Suppressor macrophage treated with lipopolysaccharide for 4 hours (primary cell): ENCODE results near the gene SASH1.

ENCODE experiments used
- DNase-seq: peaks from one replicate; pipeline ENCODE4 v3.0.0-alpha.2; 2020

Gene SASH1

DNA sequence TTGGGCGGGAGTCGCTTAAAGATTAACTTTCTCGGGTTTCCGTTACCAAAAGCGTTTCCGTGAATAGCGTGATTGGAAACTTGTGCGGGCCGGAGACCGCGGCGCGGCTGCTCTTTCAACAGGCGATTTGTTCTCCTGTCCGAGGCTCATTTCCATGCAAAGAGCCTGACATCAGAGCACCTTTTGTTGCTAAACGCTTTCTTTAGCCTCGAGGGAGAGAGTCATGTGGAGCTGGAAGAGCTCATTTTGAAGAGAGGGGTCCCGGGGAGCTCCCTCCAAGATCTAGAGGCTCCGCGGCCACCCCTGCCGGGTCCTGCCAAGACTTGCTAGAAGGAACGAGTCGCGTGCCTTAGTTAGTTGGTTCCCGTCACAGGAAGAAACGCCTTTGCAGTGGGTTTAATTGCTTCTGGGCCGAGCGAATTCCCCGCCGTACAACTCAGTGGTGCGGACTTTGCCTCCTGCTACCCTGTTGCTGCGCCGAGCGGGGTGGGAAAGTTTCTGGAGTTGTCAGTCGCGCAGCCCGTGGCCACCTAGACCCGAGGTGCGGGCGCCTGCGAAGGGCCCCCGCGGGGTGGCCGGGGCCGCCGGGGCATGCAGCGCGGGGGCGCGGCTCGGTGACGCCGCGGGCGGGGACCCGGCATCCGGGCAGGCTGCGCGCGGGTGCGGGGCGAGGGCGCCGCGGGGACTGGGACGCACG is at the start of gene SASH1:
Gene SASH1 (plus strand): TSS at position 489 of the 697 bp plus-strand sequence. CDS start 230 bp downstream, outside the sequence.
- peak; percentile 65 for DNase-seq

DNA sequence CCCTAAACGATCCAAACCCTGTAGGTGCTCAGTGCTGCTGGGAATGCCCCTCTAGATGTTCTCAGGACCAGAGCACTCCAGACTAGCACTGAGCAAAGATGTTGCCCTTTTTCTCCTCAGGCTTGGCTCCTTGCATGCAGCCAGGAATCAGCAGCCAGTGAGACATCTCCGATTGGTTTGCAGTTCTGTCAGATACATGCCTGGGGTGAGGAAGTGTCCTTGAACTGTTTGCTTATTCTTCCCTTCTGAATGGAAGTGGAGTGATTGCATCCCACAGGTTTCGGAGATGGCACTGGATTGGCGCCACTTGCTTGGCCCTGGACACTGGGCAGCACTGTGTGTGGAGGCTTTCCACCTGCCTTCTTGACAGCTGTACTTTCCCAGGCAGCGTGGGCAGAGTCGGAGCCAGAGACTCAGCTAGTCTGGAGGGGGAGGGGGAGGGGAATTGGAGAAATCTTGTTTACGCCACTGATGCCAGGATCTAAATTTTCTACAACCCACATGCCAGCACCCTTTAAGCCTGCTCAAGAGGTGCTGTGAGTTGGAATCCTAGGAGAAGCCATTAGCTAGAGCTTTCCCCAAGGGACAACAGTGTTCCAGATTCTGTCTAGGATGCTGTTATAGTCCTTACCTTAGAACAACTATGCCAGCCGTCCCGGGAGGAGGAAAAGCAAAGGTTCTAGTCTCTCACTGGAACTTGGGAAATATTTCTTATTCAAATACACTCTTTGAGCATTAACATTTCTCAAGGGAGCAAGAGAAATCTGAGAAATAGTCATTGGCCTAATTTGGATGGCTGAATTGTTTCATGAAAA is 49.2 kb upstream of the SASH1 start:
- no peak for DNase-seq

DNA sequence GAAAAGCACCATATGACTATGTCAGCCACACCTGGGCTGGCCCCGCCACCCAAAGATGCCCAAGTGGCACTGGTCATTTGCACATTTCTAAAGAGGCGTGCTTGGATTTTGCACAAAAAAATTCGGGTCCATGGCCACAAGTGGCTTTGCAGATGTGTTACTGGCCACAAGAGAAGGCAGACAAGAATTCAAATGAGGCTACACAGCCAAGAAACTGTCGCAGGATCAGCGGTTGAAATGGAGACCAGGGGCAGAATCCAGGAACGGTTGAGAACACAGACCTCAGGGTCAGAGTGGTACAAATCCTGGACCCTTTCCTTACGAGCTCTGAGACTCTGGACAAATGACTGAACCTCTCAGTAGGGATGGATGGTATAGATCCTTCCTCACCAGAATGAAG is 48.6 kb upstream of the SASH1 start:
- no peak for DNase-seq

DNA sequence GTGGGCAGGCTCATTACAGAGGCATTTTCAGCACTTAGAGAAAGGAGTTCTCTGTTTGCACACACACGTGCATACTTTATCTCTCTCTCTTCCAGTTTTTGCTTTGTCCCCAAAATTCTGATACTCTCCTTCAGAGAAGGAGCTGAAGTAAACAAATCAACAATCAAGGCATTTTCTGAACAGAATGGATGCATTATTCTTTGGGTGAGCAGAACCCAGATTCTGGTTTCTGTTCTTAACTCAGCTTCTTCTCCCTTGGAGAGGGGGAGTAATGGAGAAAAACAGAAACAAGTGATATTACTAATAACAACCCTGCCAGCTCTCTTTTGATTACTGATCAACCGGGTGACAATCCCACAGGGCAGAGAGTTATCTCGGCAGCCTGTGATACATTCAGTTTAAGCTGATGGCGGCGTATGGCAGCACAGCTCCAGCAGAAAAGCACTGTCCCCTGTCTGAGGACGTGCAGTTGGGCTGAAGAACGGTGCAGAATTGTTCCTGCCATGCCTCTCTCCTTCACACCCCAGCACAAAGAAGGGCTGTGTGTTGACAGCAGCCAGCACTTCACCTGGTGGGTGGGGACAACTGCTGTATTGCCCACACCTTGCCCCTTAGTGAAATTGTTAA is 47.3 kb upstream of the SASH1 start:
- DNase-seq = no peak

DNA sequence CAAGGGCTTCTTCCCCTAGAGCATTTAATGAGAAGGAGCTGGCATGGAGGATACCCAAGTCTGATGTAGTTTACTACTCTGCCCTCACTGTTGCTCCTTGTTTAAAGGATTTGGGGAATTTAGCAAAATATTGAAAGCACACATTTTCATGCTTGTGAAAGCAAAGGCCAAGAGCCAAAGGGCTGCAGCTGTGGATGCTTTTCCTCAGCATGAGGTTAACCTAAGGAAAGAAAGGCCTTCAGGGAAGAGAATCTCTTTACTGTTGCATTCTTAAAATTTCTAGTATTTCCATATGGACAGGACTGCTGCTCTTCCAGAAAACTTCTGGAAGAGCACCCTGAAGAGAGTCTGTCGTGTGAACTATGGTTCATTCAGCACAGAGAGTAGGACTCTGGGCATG is 45.9 kb upstream of the SASH1 start:
- DNase-seq = no peak

DNA sequence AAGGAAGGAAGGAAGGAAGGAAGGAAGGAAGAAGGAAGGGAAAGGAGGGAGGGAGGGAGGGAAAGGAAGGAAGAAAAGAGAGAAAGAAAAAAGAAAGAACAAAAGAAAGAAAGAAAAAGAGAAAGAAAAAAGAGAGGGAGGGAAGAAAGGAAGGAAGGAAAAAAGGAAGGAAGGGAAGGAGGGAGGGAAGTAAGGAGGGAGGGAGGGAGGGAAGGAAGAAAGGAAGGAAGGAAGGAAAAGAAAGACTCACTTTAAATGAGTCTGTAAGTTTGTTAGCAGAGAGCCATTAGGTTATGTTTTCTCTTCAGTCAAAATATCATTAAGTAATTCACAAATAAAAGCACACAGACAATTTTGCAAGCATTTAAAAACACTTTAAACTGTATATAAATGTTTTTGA is 44.0 kb upstream of the SASH1 start:
- DNase-seq = no peak

DNA sequence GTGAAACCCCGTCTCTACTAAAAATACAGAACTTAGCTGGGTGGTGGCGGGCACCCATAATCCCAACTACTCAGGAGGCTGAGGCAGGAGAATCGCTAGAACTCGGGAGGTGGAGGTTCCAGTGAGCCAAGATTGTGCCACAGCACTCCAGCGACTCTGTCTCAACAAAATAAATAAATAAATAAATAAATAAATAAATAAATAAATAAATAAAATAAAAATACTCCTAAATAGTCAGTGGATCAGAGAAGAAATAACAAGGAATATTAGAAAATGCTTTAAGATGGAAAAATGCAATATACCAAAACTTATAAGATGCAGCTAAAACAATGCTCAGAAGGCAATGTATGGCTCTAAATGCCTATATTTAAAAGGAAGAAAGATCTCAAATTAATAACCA is 39.0 kb upstream of the SASH1 start:
- DNase-seq = no peak

DNA sequence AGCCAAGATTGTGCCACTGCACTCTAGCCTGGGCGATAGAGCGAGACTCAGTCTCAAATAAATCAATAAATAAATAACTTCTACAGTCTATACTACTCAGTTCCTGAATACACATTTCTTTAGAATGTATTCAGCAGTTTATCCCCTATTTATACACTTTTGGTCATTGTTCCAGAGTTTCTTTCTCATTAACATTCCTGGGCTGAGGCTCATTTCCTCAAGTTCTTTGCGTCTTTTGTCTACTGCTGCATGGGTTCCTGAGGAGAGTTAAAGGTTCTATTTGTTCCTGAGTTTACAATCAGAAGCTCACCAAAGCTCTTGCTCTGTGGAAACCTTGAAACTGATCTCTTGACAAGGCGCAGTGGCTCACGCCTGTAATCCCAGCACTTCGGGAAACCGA is 37.7 kb upstream of the SASH1 start:
- DNase-seq = no peak

DNA sequence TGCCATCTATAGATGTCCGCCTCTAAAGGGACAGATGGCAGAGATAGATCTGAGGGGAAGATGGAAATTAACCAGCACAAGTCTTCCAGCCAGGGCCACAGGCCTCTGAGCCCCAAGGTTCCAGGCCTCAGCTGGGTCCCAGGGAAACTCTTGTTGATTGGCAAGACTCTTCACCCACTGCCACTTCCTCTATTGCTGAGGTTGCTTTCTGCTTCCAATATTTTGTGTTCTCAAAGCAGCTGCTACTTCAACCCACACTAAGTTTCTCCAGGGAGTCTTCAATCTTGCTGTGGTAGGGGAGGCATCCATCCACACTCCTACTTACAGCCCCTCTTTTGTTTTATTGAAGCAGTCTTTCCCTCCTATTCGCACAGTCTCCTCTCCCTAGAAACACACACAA is 36.4 kb upstream of the SASH1 start:
- no peak for DNase-seq

DNA sequence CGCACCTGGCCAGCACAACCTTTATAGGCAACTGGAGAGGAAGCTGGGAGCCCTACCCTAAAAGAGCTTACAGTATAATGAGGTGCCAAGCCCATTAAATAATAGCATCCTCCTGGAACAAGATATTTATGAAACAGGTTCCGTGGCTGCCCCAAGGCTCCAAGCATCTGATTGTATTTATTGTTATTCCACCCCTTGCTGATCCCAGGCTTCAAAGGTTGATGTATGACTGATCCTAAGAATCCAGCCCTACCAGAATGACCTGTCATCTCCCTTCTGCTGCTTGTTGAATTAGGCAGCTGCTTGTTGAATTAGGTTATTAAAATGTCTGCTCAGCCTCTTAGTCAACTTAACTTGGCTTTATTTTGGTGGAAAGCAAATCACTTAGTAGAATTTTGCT is 35.2 kb upstream of the SASH1 start:
- DNase-seq = no peak

DNA sequence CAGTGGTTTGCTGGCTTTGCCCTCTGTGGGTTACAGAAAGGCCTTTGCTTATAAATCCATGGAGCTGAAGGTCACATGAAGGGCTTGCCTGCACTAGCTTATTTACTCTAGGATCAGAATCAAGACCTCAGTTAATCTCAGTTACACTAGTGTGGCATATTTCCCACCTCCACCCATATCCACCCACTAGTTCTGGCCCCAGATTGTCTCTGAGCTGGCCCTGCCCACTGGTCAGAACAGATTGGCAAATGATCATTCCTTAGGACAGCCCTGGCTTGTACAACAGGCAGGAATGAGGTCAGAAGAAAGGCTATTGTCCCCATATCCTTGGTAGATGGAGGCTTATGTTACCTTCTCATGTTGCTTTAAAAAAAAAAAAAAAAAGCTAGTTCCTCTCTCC is 33.3 kb upstream of the SASH1 start:
- no peak for DNase-seq

DNA sequence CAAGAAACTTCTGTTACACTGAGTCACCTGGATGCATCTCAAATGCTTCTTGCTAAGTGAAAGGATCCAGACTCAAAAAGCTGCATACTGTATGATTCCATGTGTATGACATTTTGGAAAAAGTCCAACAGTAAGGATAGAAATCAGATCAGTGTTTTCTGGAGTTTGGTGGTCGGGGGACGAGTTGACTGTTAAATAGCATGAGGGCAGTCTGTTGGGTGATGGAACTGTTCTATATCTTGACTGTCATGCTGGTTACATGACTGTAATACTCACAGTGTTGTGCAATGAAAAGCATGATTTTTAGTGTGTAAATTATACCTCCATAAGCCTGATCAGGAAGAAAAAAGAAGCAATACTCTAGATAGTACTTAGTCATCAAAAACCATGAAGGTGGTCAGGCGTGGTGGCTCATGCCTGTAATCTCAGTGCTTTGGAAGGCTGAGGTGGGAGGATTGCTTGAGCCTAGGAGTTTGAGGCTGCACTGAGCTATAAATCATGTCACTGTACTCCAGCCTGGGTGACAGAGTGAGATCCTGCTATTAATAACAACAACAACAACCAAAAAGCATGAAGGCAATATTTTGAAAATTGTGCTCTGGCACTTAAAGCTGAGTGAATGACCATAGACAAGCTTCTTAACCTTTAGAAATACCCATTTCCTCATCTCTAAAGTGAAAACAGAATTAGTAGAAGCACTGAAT is 30.5 kb upstream of the SASH1 start:
- DNase-seq = no peak

DNA sequence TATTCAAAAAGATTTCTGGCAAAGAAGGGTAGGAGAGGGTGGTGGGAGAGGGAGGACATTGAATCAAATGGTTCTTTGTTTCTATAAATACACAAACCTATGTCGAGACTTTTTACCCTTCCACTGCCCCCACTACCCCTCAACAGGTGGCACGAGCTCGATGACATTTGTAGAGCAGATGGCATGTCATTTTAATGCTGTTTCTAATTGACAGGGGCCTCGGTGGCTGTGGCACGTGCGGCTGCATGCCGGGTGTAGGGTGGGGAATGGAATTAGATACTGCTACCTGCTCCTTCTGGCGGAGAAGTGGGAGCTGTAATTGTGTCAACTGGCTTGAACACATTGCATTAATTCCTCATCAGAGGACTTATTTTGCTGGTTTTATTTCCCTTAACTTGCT is 29.1 kb upstream of the SASH1 start:
- no peak for DNase-seq

DNA sequence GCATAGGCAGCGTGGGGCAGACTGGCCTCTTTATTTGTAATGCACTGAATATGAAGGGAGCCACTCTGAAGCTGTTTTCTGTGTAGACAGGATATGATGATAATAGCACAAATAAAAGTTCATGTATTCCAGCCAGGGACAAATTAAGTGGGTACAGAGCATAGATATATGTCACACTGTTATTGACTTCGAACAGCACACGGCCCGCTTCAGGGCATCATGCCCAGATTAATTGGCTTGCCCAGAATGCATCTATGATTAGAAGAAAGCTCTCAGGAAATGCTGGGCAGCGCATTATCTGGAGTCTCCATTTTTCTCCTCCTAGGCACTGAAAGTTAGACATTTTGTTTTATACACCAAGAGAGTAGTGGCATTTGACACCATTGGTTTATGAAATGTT is 26.3 kb upstream of the SASH1 start:
- no peak for DNase-seq

DNA sequence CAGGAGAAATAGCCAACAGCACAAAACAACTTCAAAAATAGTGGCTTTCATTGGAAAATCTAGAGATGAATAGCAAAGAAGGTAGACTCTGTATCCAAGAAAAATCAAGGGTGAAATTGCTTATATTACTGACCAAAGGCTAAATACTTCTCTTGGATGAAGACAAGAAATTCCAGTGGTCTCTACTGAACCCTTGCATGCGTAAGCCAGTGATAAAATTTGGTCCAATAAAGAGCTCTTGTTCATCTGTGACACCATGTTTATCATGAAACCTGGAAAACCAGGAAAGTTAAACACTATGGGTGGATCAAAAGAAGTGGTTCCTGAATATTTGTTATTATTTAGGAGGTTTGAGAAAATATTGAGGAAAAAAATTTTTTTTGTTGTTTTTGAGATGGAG is 25.6 kb upstream of the SASH1 start:
- DNase-seq = no peak

DNA sequence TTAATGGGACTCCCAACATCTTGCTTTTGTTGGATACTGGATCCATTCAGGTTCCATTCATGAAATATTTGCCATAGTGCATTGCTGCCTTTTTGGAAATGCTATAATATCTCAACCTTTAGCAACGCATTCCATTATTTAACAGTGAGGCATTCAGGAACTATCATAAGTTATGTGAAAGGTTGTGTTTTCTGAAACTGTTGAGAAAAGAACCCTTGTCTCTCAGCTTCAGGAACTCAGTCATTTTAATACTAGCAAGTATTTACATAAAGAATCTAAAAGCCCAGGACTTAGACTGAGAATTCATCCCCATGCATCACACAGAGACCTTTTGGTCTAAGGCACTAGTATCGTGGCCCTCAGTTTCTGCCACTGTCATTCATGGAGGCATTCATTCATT is 24.9 kb upstream of the SASH1 start:
- DNase-seq = no peak

DNA sequence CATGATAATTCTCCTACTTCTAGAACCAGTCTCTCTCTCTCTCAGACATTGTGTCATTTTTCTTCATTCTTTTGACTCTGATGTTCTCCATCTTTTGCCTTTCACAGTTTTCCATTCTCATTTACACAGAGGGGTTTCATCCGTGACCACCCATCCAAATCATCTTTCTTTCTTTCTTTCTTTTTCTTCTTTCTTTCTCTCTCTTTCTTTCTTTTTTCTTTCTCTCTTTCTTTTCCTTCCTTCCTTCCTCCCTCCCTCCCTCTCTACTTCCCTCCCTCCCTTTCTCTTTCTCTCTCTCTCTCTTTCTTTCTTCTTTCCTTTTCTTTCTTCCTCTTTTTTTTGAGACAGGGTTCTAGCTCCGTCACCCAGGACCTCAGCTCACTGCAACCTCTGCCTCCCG is 19.9 kb upstream of the SASH1 start:
- no peak for DNase-seq

DNA sequence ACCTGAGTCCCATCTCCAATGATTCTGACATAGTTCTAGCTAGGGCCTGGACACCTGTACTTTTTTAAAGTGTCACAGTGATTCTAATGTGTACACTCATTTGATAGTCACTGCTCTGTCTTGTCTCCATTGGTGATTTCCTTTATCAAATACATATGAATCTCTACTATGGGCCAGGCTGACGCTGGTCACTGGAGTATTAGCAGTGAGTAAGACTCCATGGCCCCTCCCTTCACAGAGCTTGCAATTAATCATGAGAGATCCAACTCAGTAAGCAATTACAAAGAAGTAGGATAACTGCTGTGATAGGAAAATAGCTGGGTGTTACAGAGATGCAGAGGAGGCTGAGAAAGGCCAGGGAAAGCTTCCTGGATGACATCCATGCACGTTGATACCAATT is 19.3 kb upstream of the SASH1 start:
- no peak for DNase-seq

DNA sequence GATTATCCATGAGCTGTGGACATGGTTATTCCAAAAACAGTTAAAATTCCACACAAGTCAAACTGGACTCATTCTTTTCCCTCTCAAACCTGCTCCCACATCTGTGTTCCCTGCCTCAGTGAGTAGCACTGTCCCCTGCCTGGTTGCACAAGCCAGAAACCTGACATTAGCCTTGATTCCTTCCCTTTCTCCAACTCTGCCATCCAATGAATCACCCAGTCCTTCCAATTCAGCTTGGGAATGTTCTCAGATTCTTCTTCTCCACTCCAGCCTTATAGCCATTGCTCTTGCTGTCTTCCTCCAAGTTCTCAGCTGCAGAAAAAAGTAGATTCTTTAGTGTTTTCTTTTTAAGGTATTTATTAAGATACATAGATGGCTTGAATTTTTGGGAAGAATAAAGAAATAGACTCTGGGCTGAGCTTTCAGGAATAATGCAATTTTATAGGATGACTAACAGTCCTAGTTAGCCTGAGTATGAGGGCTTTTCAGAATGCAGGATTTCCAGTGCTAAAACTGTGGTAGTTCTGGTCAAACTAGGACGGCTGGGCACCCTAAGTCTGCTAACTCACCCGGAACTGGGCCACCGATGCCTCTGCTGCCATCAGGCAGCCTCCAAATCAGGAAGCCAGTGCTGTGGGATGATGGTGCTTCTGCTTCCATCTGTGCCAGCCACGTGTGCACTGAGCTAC is 18.2 kb upstream of the SASH1 start:
- DNase-seq = no peak

DNA sequence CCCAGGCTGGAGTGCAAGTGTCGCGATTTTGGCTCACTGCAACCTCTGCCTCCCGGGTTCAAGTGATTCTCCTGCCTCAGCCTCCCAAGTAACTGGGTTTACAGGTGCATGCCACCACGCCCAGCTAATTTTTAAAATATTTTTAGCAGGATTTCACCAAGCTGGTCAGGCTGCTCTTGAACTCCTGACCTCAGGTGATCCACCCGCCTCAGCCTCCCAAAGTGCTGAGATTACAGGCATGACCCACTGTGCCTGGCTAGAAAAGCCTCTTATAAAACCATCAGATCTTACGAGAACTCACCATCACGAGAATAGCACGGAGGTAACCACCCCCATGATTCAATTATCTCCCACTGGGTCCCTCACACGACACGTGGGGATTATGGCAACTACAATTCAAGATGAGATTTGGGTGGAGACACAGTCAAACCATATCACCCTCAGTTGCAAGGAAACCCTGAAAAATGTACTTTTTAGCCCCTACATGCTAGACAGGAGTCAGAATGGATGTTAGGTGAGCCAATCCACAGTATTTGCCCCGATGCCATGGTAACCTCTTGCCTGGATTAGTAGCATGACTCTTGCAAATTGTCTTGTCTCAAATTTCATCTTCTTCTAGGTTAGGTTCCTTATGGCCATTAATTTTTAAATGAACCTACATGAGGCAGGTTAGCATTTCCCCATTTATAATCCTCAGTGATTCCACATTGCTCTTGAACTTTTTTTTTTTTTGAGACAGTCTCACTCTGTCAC is 17.1 kb upstream of the SASH1 start:
- DNase-seq = no peak

DNA sequence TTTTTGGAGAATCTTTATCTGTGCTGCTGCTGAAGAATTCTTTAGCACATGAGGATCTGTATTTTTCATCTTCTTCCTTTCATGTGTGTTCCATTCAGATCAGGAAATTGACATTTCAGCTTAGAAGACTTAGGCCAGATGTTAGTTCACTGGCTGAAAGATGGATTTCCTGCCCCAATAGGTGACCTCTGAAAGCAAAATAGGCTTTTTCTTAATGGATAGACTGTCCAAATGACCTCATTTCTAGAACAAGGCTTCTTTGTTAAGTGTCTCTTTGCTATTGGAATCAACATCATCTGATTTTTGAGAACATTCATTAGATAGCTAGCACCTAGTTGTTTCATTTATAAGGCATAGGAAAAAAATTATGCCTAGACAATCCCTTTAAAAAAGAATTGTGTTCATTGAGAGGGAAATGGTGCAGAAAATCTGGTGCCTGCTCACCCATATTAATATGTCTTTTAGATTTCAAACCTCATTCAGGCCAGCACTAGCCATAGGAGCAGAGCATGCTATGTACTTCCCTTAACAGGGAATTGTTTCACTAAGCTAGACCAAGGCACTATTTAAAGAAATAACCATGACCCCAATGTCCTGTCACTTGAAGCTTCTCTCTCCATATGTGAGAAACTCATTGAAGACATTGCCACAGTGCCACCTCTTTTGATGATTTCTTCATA is 13.6 kb upstream of the SASH1 start:
- DNase-seq = no peak
